Keratinocyte (primary cell): ENCODE results near the gene NR2E3. TPM values are rescaled to one million over a fixed set of nuclear protein-coding genes. Genes with fewer than 3 reads are reported as not detected.
A peak's percentile ranks its signal among the peaks of the same experiment; 100 is the strongest.

ENCODE experiments used
- DNase-seq: peaks from one replicate; pipeline ENCODE4 v3.0.0-alpha.2; 2011; ENCODE audit warnings: low read depth, missing footprints, low spot score
- FAIRE-seq: peaks from 2 replicates; lab custom pipeline; 2011; peaks lifted over from hg19 to GRCh38; lab: Jason Lieb, UNC
- H2AFZ ChIP-seq: 2 replicates; pipeline ENCODE4 v1.6.0; 2012; ENCODE audit warnings: low read length, control low read depth, inconsistent platforms; ENCODE audit not compliant: control insufficient read depth
- H3K27ac ChIP-seq: 2 replicates; pipeline ENCODE4 v1.5.1; 2011; ENCODE audit warnings: low read length; ENCODE audit not compliant: control insufficient read depth, insufficient read depth
- H3K27me3 ChIP-seq: 3 replicates; pipeline ENCODE4 v1.6.0; 2011; ENCODE audit warnings: low read length; ENCODE audit not compliant: control insufficient read depth, insufficient read depth; ENCODE audit errors: extremely low read depth
- H3K36me3 ChIP-seq, 2 experiments: 2 replicates in 1 of 2; 3 replicates in 1 of 2; pipeline ENCODE4 v1.5.1; 2011; ENCODE audit warnings: low read length in 2 of 2, mild to moderate bottlenecking in 1 of 2; ENCODE audit not compliant: control insufficient read depth in 2 of 2, insufficient read depth in 2 of 2; ENCODE audit errors: extremely low read depth in 1 of 2
- H3K4me1 ChIP-seq: 3 replicates; pipeline ENCODE4 v1.5.1; 2011; ENCODE audit warnings: low read length; ENCODE audit not compliant: control insufficient read depth, insufficient read depth; ENCODE audit errors: extremely low read depth
- H3K4me2 ChIP-seq: 3 replicates; pipeline ENCODE4 v1.6.0; 2011; ENCODE audit warnings: low read depth, low read length; ENCODE audit not compliant: control insufficient read depth, insufficient read depth; ENCODE audit errors: extremely low read depth
- H3K4me3 ChIP-seq, 3 experiments: fragments of 200-600 bp in 1 of 3; sonication (generic) in 1 of 3; 2 replicates in 2 of 3; 3 replicates in 1 of 3; pipeline ENCODE4 v1.5.1; 2011 to 2016; ENCODE audit warnings: low read length in 3 of 3, mild to moderate bottlenecking in 3 of 3, control low read depth in 2 of 3, inconsistent platforms in 1 of 3, low read depth in 1 of 3, mixed read lengths in 1 of 3, mixed run types in 1 of 3, moderate library complexity in 1 of 3; ENCODE audit not compliant: control insufficient read depth in 2 of 3, insufficient read depth in 2 of 3; ENCODE audit errors: extremely low read depth in 1 of 3
- H3K79me2 ChIP-seq: 2 replicates; pipeline ENCODE4 v1.6.0; 2012; ENCODE audit warnings: low read length; ENCODE audit not compliant: control insufficient read depth, insufficient read depth
- H3K9ac ChIP-seq: 3 replicates; pipeline ENCODE4 v1.6.0; 2011; ENCODE audit warnings: low read length; ENCODE audit not compliant: control insufficient read depth, insufficient read depth; ENCODE audit errors: extremely low read depth
- H3K9me1 ChIP-seq: 3 replicates; pipeline ENCODE4 v1.6.0; 2011; ENCODE audit warnings: low read length; ENCODE audit not compliant: control insufficient read depth, insufficient read depth; ENCODE audit errors: extremely low read depth
- H3K9me3 ChIP-seq: 2 replicates; pipeline ENCODE4 v1.5.1; 2012; ENCODE audit warnings: low read depth, low read length; ENCODE audit not compliant: control insufficient read depth
- H4K20me1 ChIP-seq: 3 replicates; pipeline ENCODE4 v1.6.0; 2011; ENCODE audit warnings: low read length; ENCODE audit not compliant: control insufficient read depth, insufficient read depth; ENCODE audit errors: extremely low read depth
- CTCF ChIP-seq, 3 experiments: IDR thresholded peaks in 1 of 3; conservative IDR thresholded peaks in 1 of 3; optimal IDR thresholded peaks in 1 of 3; 2 replicates in 2 of 3; 3 replicates in 1 of 3; pipeline versions ENCODE3 to v1.5.1; 2011; ENCODE audit warnings: low read length in 3 of 3, mild to moderate bottlenecking in 3 of 3, moderate library complexity in 2 of 3, control low read depth in 1 of 3, inconsistent platforms in 1 of 3; ENCODE audit not compliant: insufficient read depth in 2 of 3; ENCODE audit errors: extremely low read depth in 1 of 3
- EZH2 ChIP-seq: IDR thresholded peaks from one replicate; pipeline ENCODE4 v1.6.1; 2012; ENCODE audit warnings: inconsistent platforms, mild to moderate bottlenecking, low read length, moderate library complexity
- dilution Hi-C: fragments of 300-500 bp; cut with MboI; formaldehyde crosslinking; loops from one replicate; pipeline ENCODE4 v1.7.0; 2020; ENCODE audit warnings: low sequenced_read_pairs; ENCODE audit not compliant: extremely low pct_ligation_motif_present
- polyA plus RNA-seq, 5 experiments: library from polyadenylated mRNA; depleted of rRNA in 3 of 5; stranded (reverse) in 3 of 5; stranded (forward) in 1 of 5; unstranded in 1 of 5; fragments of >200 nt; gene quantifications; 1 replicate in 1 of 5; 2 replicates in 3 of 5; 3 replicates in 1 of 5; pipeline versions ENCODE4 v1.2.1 to v1.2.3, GENCODE V29; 2011 to 2012; ENCODE audit warnings: missing spikeins in 2 of 5, low read depth in 1 of 5, low replicate concordance in 1 of 5

Gene NR2E3
- polyA plus RNA-seq, 1 donor (not counting 4 experiments of a cell fraction or from before 2014, with no cell fraction given), result 0.46 TPM

DNA sequence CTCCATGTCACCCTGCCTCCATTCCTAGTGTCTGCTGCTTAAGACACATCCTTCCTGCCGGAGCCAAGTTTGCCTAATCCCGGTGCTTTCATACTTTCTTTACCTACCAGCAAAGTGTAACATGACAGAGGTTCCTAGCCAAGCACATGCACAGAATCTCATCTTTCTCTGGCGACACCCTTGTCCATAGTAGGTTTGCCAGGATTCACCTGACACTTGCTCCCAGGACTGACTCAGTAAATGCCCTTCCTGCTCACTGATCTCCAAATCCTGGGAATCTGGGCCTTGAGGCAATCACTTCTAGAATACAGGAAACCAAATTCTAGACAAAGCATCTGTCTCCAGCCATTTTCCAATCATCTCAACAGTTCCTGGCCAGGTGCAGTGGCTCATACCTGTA, 10.2 kb upstream of the NR2E3 start:
- Histone ChIP-seq H3K4me1 (no peaks in the 10 kb centered on the region), H3K36me3 (no peaks in the 10 kb centered on the region), H2AFZ (no peak overlapping the region), H3K27me3 (no peaks in the 10 kb centered on the region), H3K4me3 (no peak overlapping the region), H3K9ac (no peak overlapping the region), H3K27ac (no peak overlapping the region), H3K79me2 (no peaks in the 10 kb centered on the region), H4K20me1 (no peaks in the 10 kb centered on the region), H3K9me1 (no peaks in the 10 kb centered on the region), H3K9me3 (no peaks in the 10 kb centered on the region), H3K4me2 (no peak overlapping the region)
- no peak for TF ChIP-seq EZH2
- FAIRE-seq, result no peak
- dilution Hi-C loops, result no loop called here
- no peak for DNase-seq

- H3K36me3 ChIP-seq, result no peaks in the 10 kb centered on the region
- no peaks in the 10 kb centered on the region for H4K20me1 ChIP-seq
- no peaks in the 10 kb centered on the region for H3K79me2 ChIP-seq
- H3K9me1 ChIP-seq, result no peaks in the 10 kb centered on the region
- H3K4me2 ChIP-seq, result no peak overlapping the region
- dilution Hi-C loops, result no loop called here
- no peaks in the 10 kb centered on the region for H3K9me3 ChIP-seq
- no peak overlapping the region for H3K4me3 ChIP-seq
- peak; percentile 9 for DNase-seq
- no peak overlapping the region for H3K9ac ChIP-seq
- no peak overlapping the region for H2AFZ ChIP-seq
- H3K27ac ChIP-seq, result no peak overlapping the region
- peak; percentile 81 for FAIRE-seq
- no peak for TF ChIP-seq EZH2
- peak; percentile 74 to 87 (median 74) for TF ChIP-seq CTCF (optimal IDR thresholded peaks at IDR 0.05 in 1 of 3, IDR thresholded peaks at IDR 0.05 in 1 of 3, conservative IDR thresholded peaks at IDR 0.05 in 1 of 3; ENCODE audit: extremely low read depth in 1 of 3, insufficient read depth in 2 of 3, low read length in 3 of 3)
- no peaks in the 10 kb centered on the region for H3K27me3 ChIP-seq
- H3K4me1 ChIP-seq, result peaks cover under 1% of the 10 kb centered on the region
Measured at GRCh38 chr15:71800835-71801745, 9.3 kb upstream of the NR2E3 start.
